Renal cortex interstitium (tissue), 11 donors: ENCODE results near the gene SCN2B. TPM values are rescaled to one million over a fixed set of nuclear protein-coding genes. Genes with fewer than 3 reads are reported as not detected.
A peak's percentile ranks its signal among the peaks of the same experiment; 100 is the strongest.
"Not testable (repeated sequence)": the region's sequence is repeated elsewhere in the genome, so short reads cannot be mapped to it uniquely, and the experiment has no call there.

ENCODE experiments used
- DNase-seq, 11 donors: peaks; one replicate each; pipeline ENCODE4 v3.0.0-alpha.2; 2013; ENCODE audit warnings: low read depth in 9 of 11, low spot score in 4 of 11; ENCODE audit errors: extremely low read depth in 1 of 11
- polyA plus RNA-seq, 3 donors: library from polyadenylated mRNA; unstranded; fragments of 120-200 nt; gene quantifications; one replicate each; pipeline ENCODE4 v1.2.1, GENCODE V29; 2013; ENCODE audit not compliant: insufficient read length in 3 of 3

SCN2B gene
- polyA plus RNA-seq, 3 donors: 3.5 to 5.3 (median 3.9) TPM

GRCh38 chr11:118186346-118187107 is 10.1 kb upstream of the SCN2B start:
- no peak for DNase-seq

- no peak for DNase-seq
These were observed 8.5 kb upstream of the SCN2B start for GRCh38 chr11:118184784-118185579.

- DNase-seq: not testable (repeated sequence)
These were observed 7.3 kb upstream of the SCN2B start for GRCh38 chr11:118183691-118184090.

- DNase-seq: peak in 6 of 11 donors; percentile 46 to 80 (median 63)
These were observed 3.9 kb upstream of the SCN2B start for GRCh38 chr11:118180300-118180703.

- DNase-seq: no peak
These were observed 317 bp upstream of the SCN2B start for GRCh38 chr11:118176778-118177134.

GRCh38 chr11:118175031-118175992 is 1.1 kb downstream of the SCN2B start:
- peak in 3 of 11 donors; percentile 43 to 62 (median 59) for DNase-seq

- DNase-seq: no peak
These were observed 2.4 kb downstream of the SCN2B start for GRCh38 chr11:118174006-118174567.

GRCh38 chr11:118172356-118172755 is 4.1 kb downstream of the SCN2B start:
- DNase-seq: no peak

GRCh38 chr11:118171269-118172062 is 5.0 kb downstream of the SCN2B start:
- DNase-seq: peak in 4 of 11 donors; percentile 58 to 70 (median 67)

GRCh38 chr11:118170882-118171268 is 5.6 kb downstream of the SCN2B start:
- no peak for DNase-seq

- DNase-seq: no peak
These were observed 6.2 kb downstream of the SCN2B start for GRCh38 chr11:118170231-118170630.

GRCh38 chr11:118169300-118170140 is 6.9 kb downstream of the SCN2B start:
- no peak for DNase-seq

- DNase-seq: no peak
These were observed 7.7 kb downstream of the SCN2B start for GRCh38 chr11:118168751-118169150.

GRCh38 chr11:118168316-118168715 is 8.1 kb downstream of the SCN2B start:
- DNase-seq: no peak

- no peak for DNase-seq
These were observed 8.5 kb downstream of the SCN2B start for GRCh38 chr11:118167906-118168305.

- DNase-seq: no peak
These were observed 9.2 kb downstream of the SCN2B start for GRCh38 chr11:118167253-118167652.

- no peak for DNase-seq
These were observed 9.8 kb downstream of the SCN2B start for GRCh38 chr11:118166641-118167040.
